K562 (cell line): Measurements from ENCODE around the gene RARA.
A peak's percentile ranks its signal among the peaks of the same experiment; 100 is the strongest.

Experiments
- CBX5 ChIP-seq: IDR thresholded peaks from 2 replicates; pipeline ENCODE4 v1.6.1; 2014; ENCODE audit warnings: low read depth, borderline replicate concordance
- CHD2 ChIP-seq: IDR thresholded peaks from 2 replicates; pipeline ENCODE4 v1.6.1; 2011; ENCODE audit warnings: low read depth, low read length
- EP300 ChIP-seq: IDR thresholded peaks from 2 replicates; pipeline ENCODE4 v1.6.1; 2012; ENCODE audit warnings: low read length, improper control_type of control experiment
- EZH2 ChIP-seq: IDR thresholded peaks from 2 replicates; pipeline ENCODE4 v1.6.1; 2012; ENCODE audit warnings: low read depth, mild to moderate bottlenecking, inconsistent platforms, low read length, borderline replicate concordance
- MAZ ChIP-seq, 2 experiments: fragments of 450-650 bp in 1 of 2; sonication (generic) in 1 of 2; formaldehyde crosslinking; IDR thresholded peaks in 1 of 2; conservative IDR thresholded peaks in 1 of 2; 2 replicates each; pipeline versions ENCODE4 v1.4.0 to v1.5.0; 2020; ENCODE audit warnings: mild to moderate bottlenecking in 1 of 2, missing genetic modification reagents in 1 of 2
- POLR2A ChIP-seq: fragments of 450-650 bp; conservative IDR thresholded peaks from 2 replicates; pipeline ENCODE4 v1.6.1; 2016
- POLR2AphosphoS5 ChIP-seq: IDR thresholded peaks from 2 replicates; pipeline ENCODE4 v1.6.1; 2011; ENCODE audit warnings: mild to moderate bottlenecking, low read depth, low read length, moderate library complexity; ENCODE audit not compliant: control insufficient read depth, insufficient read depth
- RFX1 ChIP-seq: fragments of 450-650 bp; IDR thresholded peaks from 2 replicates; pipeline ENCODE4 v1.6.1; 2016; ENCODE audit warnings: mild to moderate bottlenecking, moderate library complexity
- RFX7 ChIP-seq: fragments of 250-450 bp; sonication (Bioruptor Pico); IDR thresholded peaks from 2 replicates; pipeline ENCODE4 v1.5.1; 2021; ENCODE audit warnings: mild to moderate bottlenecking
- TF ChIP-seq, protein P1 (sequence below), 3 experiments: IDR thresholded peaks in 2 of 3; conservative IDR thresholded peaks in 1 of 3; 2 replicates each; pipeline ENCODE4 v1.5.1; 2011 to 2012; ENCODE audit warnings: low read length in 3 of 3, mild to moderate bottlenecking in 3 of 3, control low read depth in 2 of 3, improper control_type of control experiment in 1 of 3, inconsistent platforms in 1 of 3, low read depth in 1 of 3, mixed read lengths in 1 of 3, moderate library complexity in 1 of 3; ENCODE audit not compliant: insufficient read depth in 2 of 3
- TF ChIP-seq, protein P2 (sequence below): fragments of 450-650 bp; formaldehyde crosslinking; IDR thresholded peaks from 2 replicates; pipeline ENCODE4 v1.4.0; 2022; ENCODE audit warnings: missing genetic modification characterization
- TF ChIP-seq, protein P3 (sequence below): IDR thresholded peaks from 3 replicates; pipeline ENCODE4 v1.6.1; 2011; ENCODE audit warnings: borderline replicate concordance, mild to moderate bottlenecking; ENCODE audit not compliant: insufficient read length, insufficient read depth
- TF ChIP-seq, protein P4 (sequence below), 2 experiments: fragments of 450-650 bp; formaldehyde crosslinking in 1 of 2; IDR thresholded peaks; 2 replicates each; pipeline versions ENCODE4 v1.4.0 to v1.6.1; 2014 to 2020; ENCODE audit warnings: mild to moderate bottlenecking in 2 of 2, borderline replicate concordance in 1 of 2, low read depth in 1 of 2

DNA sequence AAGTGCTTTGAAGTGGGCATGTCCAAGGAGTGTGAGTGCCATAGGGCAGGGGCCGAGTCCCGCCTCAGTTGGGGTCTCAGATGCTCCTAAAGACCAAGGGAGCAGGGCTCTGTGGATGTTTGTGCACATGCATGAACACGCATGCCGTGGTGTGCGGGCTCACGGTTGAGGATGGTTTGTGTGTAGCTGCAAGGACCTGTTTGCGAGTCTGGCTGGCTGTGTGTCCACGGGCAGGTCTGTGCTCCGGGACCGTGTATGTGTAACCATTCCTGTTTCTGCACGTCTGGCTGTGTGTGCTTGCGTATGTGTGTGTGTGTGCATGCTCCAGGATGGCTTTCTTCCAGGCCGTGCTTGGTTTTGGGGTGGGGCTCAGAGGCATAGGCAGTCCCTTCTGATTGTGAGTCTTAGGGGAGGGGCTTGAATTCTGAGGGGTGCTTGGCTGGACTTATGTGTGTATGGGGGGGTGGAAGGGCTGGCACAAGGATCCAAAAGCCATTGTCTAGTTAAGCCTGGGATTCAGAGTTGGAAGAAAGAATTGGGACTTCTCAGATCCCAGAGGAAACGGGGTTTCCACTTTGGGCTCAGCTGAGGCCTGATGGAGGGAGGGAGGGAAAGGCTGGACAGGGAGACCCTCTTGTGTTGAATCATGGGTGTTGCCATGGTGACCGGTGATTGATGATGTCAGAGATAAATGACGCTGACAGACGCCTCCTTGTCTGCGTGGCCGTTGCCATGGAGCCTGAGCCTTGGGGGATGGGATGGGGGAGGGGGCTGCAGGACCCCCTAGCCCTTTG, 41.1 kb downstream of the RARA start:
- TF ChIP-seq RFX7 (CRISPR knock-in tag), result no peak
- no peak for TF ChIP-seq MAZ (CRISPR knock-in tag; conservative IDR thresholded peaks at IDR 0.05 in 1 of 2, IDR thresholded peaks at IDR 0.05 in 1 of 2)
- peak; percentile 94 for TF ChIP-seq RFX1
- TF ChIP-seq, protein P1, sequence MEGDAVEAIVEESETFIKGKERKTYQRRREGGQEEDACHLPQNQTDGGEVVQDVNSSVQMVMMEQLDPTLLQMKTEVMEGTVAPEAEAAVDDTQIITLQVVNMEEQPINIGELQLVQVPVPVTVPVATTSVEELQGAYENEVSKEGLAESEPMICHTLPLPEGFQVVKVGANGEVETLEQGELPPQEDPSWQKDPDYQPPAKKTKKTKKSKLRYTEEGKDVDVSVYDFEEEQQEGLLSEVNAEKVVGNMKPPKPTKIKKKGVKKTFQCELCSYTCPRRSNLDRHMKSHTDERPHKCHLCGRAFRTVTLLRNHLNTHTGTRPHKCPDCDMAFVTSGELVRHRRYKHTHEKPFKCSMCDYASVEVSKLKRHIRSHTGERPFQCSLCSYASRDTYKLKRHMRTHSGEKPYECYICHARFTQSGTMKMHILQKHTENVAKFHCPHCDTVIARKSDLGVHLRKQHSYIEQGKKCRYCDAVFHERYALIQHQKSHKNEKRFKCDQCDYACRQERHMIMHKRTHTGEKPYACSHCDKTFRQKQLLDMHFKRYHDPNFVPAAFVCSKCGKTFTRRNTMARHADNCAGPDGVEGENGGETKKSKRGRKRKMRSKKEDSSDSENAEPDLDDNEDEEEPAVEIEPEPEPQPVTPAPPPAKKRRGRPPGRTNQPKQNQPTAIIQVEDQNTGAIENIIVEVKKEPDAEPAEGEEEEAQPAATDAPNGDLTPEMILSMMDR (IDR thresholded peaks at IDR 0.05 in 2 of 3, conservative IDR thresholded peaks at IDR 0.05 in 1 of 3; ENCODE audit: insufficient read depth in 2 of 3, low read depth in 1 of 3, low read length in 3 of 3), result no peak
- TF ChIP-seq EP300, result no peak
- TF ChIP-seq EZH2, result no peak
- TF ChIP-seq, protein P2, sequence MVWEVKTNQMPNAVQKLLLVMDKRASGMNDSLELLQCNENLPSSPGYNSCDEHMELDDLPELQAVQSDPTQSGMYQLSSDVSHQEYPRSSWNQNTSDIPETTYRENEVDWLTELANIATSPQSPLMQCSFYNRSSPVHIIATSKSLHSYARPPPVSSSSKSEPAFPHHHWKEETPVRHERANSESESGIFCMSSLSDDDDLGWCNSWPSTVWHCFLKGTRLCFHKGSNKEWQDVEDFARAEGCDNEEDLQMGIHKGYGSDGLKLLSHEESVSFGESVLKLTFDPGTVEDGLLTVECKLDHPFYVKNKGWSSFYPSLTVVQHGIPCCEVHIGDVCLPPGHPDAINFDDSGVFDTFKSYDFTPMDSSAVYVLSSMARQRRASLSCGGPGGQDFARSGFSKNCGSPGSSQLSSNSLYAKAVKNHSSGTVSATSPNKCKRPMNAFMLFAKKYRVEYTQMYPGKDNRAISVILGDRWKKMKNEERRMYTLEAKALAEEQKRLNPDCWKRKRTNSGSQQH, result no peak
- TF ChIP-seq, protein P3, sequence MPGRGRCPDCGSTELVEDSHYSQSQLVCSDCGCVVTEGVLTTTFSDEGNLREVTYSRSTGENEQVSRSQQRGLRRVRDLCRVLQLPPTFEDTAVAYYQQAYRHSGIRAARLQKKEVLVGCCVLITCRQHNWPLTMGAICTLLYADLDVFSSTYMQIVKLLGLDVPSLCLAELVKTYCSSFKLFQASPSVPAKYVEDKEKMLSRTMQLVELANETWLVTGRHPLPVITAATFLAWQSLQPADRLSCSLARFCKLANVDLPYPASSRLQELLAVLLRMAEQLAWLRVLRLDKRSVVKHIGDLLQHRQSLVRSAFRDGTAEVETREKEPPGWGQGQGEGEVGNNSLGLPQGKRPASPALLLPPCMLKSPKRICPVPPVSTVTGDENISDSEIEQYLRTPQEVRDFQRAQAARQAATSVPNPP, result no peak
- TF ChIP-seq, protein P4, sequence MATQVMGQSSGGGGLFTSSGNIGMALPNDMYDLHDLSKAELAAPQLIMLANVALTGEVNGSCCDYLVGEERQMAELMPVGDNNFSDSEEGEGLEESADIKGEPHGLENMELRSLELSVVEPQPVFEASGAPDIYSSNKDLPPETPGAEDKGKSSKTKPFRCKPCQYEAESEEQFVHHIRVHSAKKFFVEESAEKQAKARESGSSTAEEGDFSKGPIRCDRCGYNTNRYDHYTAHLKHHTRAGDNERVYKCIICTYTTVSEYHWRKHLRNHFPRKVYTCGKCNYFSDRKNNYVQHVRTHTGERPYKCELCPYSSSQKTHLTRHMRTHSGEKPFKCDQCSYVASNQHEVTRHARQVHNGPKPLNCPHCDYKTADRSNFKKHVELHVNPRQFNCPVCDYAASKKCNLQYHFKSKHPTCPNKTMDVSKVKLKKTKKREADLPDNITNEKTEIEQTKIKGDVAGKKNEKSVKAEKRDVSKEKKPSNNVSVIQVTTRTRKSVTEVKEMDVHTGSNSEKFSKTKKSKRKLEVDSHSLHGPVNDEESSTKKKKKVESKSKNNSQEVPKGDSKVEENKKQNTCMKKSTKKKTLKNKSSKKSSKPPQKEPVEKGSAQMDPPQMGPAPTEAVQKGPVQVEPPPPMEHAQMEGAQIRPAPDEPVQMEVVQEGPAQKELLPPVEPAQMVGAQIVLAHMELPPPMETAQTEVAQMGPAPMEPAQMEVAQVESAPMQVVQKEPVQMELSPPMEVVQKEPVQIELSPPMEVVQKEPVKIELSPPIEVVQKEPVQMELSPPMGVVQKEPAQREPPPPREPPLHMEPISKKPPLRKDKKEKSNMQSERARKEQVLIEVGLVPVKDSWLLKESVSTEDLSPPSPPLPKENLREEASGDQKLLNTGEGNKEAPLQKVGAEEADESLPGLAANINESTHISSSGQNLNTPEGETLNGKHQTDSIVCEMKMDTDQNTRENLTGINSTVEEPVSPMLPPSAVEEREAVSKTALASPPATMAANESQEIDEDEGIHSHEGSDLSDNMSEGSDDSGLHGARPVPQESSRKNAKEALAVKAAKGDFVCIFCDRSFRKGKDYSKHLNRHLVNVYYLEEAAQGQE (IDR thresholded peaks at IDR 0.05; ENCODE audit: borderline replicate concordance), result no peak
- TF ChIP-seq, protein P4 (CRISPR knock-in tag; IDR thresholded peaks at IDR 0.05; ENCODE audit: low read depth), result no peak
- TF ChIP-seq CBX5, result no peak
- no peak for TF ChIP-seq POLR2AphosphoS5
- TF ChIP-seq POLR2A, result no peak
- no peak for TF ChIP-seq CHD2
